ENCODE results near the gene SH2D2A. TPM values are rescaled to one million over a fixed set of nuclear protein-coding genes. Genes with fewer than 3 reads are reported as not detected.
A peak's percentile ranks its signal among the peaks of the same experiment; 100 is the strongest.

The SH2D2A gene
- total and polyA plus RNA-seq, 9 of the 15 experiments (the other 6 are each of a cell fraction or from before 2014, with no cell fraction given) = 0.89 to 33.6 (median 6.9) TPM

DNA sequence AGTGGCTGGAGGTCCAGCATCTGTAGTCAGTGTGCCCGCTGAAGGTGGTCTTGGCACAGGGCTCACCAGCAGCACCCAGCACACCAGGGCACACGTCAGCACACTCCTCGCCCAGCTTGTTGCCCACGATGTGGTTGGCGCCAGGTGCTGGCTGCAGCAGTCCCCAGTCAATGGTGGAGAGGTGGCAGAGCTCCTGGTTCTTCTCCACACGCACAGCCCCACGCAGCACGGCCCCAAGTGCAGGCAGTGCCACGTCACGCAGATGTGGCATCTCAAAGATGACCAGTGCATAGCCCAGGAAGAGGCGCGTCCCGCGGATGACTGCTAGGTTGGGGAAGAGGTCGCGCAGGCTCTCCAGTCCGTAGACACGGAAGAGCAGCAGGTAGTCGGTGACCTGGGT is 37.1 kb upstream of the SH2D2A start:
- POLR2A ChIA-PET = interaction anchor here (1.1 to 1.4 kb wide), 2 partner anchors 15 to 36 kb away, joined by 3 read pairs; no protein-coding TSS in a partner anchor
- Histone ChIP-seq H3K27me3 (ENCODE audit: control insufficient read depth in 2 of 2, insufficient read depth in 2 of 2, low read length in 2 of 2) (no peaks in the 10 kb centered on the region), H3K9me1 (ENCODE audit: control insufficient read depth, insufficient read depth, low read length) (no peaks in the 10 kb centered on the region), H3K9me3 (replicated peaks; ENCODE audit: control insufficient read depth, insufficient read depth, low read depth, low read length) (no peaks in the 10 kb centered on the region), H3K36me3 (ENCODE audit: control insufficient read depth, insufficient read depth, low read length) (no peaks in the 10 kb centered on the region), H3K4me2 (ENCODE audit: insufficient read depth, low read length) (no peak overlapping the region), H3K79me2 (ENCODE audit: control insufficient read depth, insufficient read depth, low read length) (no peaks in the 10 kb centered on the region), H3K27ac (ENCODE audit: extremely low read depth, low read depth, low read length) (no peak overlapping the region), H3K4me3 (no peak overlapping the region), H2AFZ (ENCODE audit: low read depth, low read length) (no peak overlapping the region), H4K20me1 (replicated peaks; ENCODE audit: control insufficient read depth, insufficient read depth, low read length) (no peaks in the 10 kb centered on the region), H3K4me1 (replicated peaks in 1 of 2; ENCODE audit: control insufficient read depth in 2 of 2, insufficient read depth in 2 of 2, low read length in 2 of 2) (peaks cover 31 to 47% of the 10 kb centered on the region in 2 experiments), H3K9ac (ENCODE audit: insufficient read depth in 1 of 2, low read depth in 2 of 2, low read length in 2 of 2) (no peak overlapping the region)
- 65% methylated on average over 15 of the region's 19 CpGs for WGBS (ENCODE audit: insufficient coverage, low coverage, missing lambda C conversion rate)
- TF ChIP-seq CEBPB (tag; IDR thresholded peaks at IDR 0.05) = 0 out of 2 replicates have a peak, but pooled peaks have one; percentile 4
- no peak for TF ChIP-seq CREM (IDR thresholded peaks at IDR 0.05; ENCODE audit: low read depth)
- no peak for TF ChIP-seq TEAD4 (IDR thresholded peaks at IDR 0.05; ENCODE audit: low read length)
- TF ChIP-seq TEAD4 (CRISPR knock-in tag; IDR thresholded peaks at IDR 0.05; ENCODE audit: borderline replicate concordance) = peak; percentile 69; the same call in 1 of the 2 replicates
- no peak for TF ChIP-seq ZBED1 (IDR thresholded peaks at IDR 0.05)
- CTCF ChIA-PET (ENCODE audit: low intra/inter-chr PET ratio) = no interaction called here
- DNase-seq (ENCODE audit: extremely low read depth in 1 of 4, low spot score in 3 of 4) (no peak), ATAC-seq (no peak), FAIRE-seq (no peak)
- in situ Hi-C loops (cut with MboI) (no loop called here), intact Hi-C loops (cut with micrococcal nuclease) (no loop called here)
- BruUV-seq (replicated peaks) = no TSS peak

DNA sequence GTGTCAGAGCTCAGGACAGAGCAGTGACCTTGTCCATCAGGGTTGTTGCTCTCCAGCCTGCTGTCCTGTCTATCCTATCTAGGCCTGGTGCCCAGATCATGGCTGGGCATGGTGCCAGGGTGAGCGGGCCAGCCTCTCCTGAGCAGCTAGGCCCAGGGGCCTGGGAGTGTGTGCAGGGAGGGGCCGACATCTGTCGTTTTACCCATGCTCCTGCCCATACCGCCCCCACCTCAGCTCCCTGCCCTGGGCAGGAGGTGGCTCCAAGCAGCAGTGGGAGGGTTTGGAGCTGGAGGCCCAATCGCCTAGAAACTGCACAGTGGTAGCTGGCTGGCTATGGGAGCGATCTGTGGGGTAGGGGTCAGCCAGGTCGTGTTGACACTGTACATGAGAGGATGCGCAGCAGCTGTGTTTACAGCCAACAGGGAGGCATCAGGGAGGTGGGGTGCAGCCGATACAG is 35.8 kb upstream of the SH2D2A start:
- in situ Hi-C loops (cut with MboI) = no loop called here
- ATAC-seq (peak; percentile 42), FAIRE-seq (no peak), DNase-seq (ENCODE audit: extremely low read depth in 1 of 4, low spot score in 3 of 4) (no peak)
- Histone ChIP-seq H3K9me1 (ENCODE audit: control insufficient read depth, insufficient read depth, low read length) (no peaks in the 10 kb centered on the region), H3K27ac (ENCODE audit: extremely low read depth, low read depth, low read length) (no peak overlapping the region), H3K36me3 (ENCODE audit: control insufficient read depth, insufficient read depth, low read length) (no peaks in the 10 kb centered on the region), H2AFZ (ENCODE audit: low read depth, low read length) (no peak overlapping the region), H3K9ac (ENCODE audit: insufficient read depth in 1 of 2, low read depth in 2 of 2, low read length in 2 of 2) (no peak overlapping the region; a peak in 1 of 4 replicates), H3K4me2 (ENCODE audit: insufficient read depth, low read length) (no peak overlapping the region), H3K27me3 (ENCODE audit: control insufficient read depth in 2 of 2, insufficient read depth in 2 of 2, low read length in 2 of 2) (0 out of 5 replicates have a peak, but pooled peaks cover 0 to 2% of the 10 kb centered on the region in 2 experiments), H4K20me1 (replicated peaks; ENCODE audit: control insufficient read depth, insufficient read depth, low read length) (no peaks in the 10 kb centered on the region), H3K4me3 (no peak overlapping the region), H3K79me2 (ENCODE audit: control insufficient read depth, insufficient read depth, low read length) (no peaks in the 10 kb centered on the region), H3K4me1 (replicated peaks in 1 of 2; ENCODE audit: control insufficient read depth in 2 of 2, insufficient read depth in 2 of 2, low read length in 2 of 2) (peaks cover 23 to 36% of the 10 kb centered on the region in 2 experiments; a peak in 4 of 5 replicates), H3K9me3 (replicated peaks; ENCODE audit: control insufficient read depth, insufficient read depth, low read depth, low read length) (no peaks in the 10 kb centered on the region)
- intact Hi-C loops (cut with micrococcal nuclease) = no loop called here
- WGBS (ENCODE audit: insufficient coverage, low coverage, missing lambda C conversion rate) = 11% methylated on average over 8 of the region's 9 CpGs
- CTCF ChIA-PET (ENCODE audit: low intra/inter-chr PET ratio) = no interaction called here
- BruUV-seq (replicated peaks) = no TSS peak
- POLR2A ChIA-PET = interaction anchor here (1.1 to 1.2 kb wide), 2 partner anchors 16 to 37 kb away, joined by 3 read pairs; no protein-coding TSS in a partner anchor
- TF ChIP-seq, protein P1, sequence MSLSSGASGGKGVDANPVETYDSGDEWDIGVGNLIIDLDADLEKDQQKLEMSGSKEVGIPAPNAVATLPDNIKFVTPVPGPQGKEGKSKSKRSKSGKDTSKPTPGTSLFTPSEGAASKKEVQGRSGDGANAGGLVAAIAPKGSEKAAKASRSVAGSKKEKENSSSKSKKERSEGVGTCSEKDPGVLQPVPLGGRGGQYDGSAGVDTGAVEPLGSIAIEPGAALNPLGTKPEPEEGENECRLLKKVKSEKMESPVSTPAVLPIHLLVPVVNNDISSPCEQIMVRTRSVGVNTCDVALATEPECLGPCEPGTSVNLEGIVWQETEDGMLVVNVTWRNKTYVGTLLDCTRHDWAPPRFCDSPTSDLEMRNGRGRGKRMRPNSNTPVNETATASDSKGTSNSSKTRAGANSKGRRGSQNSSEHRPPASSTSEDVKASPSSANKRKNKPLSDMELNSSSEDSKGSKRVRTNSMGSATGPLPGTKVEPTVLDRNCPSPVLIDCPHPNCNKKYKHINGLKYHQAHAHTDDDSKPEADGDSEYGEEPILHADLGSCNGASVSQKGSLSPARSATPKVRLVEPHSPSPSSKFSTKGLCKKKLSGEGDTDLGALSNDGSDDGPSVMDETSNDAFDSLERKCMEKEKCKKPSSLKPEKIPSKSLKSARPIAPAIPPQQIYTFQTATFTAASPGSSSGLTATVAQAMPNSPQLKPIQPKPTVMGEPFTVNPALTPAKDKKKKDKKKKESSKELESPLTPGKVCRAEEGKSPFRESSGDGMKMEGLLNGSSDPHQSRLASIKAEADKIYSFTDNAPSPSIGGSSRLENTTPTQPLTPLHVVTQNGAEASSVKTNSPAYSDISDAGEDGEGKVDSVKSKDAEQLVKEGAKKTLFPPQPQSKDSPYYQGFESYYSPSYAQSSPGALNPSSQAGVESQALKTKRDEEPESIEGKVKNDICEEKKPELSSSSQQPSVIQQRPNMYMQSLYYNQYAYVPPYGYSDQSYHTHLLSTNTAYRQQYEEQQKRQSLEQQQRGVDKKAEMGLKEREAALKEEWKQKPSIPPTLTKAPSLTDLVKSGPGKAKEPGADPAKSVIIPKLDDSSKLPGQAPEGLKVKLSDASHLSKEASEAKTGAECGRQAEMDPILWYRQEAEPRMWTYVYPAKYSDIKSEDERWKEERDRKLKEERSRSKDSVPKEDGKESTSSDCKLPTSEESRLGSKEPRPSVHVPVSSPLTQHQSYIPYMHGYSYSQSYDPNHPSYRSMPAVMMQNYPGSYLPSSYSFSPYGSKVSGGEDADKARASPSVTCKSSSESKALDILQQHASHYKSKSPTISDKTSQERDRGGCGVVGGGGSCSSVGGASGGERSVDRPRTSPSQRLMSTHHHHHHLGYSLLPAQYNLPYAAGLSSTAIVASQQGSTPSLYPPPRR (CRISPR knock-in tag; IDR thresholded peaks at IDR 0.05; ENCODE audit: borderline replicate concordance) = 0 out of 2 replicates have a peak, but pooled peaks have one; percentile 19
- TF ChIP-seq SREBF1 (IDR thresholded peaks at IDR 0.05; ENCODE audit: borderline replicate concordance, low read depth, low read length) = no peak

Data from K562 (cell line).